ENCODE measurements around the gene MFSD6.
"Not testable (repeated sequence)": the region's sequence is repeated elsewhere in the genome, so short reads cannot be mapped to it uniquely, and the experiment has no call there.

MFSD6 gene

DNA sequence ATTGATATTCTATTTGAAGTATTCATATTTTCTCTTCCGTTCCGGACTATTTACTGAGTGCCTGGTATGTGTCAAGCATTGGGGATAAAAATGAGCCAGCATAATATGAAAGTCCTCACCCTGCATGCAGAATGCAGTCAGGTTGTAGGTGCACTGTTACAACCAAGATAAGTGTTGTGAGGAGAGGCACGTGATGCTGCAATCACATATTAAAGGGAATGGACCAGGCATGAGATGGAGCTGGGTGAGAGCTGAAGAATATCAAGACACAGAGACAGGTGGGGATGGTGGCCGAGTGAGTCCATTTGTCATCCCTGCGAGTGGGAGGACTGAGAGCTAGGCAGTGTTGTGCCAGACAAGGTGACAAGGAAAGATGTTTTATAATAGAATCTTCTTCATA is 52.3 kb downstream of the MFSD6 start:
- POLR2A ChIA-PET, result no interaction called here

DNA sequence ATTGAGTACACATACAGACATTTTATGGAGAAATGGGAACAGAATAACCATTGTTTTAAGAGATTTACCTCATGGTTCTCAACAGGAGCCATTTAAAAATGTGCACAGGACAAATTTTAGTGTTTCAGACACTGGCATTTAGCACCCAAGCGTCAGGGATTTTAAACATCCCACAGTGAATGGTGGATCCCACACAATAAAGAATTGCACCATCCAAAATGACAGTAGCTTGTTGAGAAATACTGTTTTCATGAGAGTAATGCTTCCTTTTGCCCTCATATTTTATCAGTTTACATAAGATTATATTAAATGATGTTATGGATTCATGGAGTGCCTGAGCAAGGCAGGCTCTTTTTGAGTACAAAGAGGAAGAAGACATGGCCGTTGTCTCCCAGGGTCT is 54.0 kb downstream of the MFSD6 start:
- CTCF ChIA-PET, result no interaction called here
- POLR2A ChIA-PET, result no interaction called here
- no peak for DNase-seq (ENCODE audit: low read depth, low spot score)
- H3K4me3 ChIP-seq (ENCODE audit: low read depth, low read length), result no peak overlapping the region
- TF ChIP-seq, protein P1, sequence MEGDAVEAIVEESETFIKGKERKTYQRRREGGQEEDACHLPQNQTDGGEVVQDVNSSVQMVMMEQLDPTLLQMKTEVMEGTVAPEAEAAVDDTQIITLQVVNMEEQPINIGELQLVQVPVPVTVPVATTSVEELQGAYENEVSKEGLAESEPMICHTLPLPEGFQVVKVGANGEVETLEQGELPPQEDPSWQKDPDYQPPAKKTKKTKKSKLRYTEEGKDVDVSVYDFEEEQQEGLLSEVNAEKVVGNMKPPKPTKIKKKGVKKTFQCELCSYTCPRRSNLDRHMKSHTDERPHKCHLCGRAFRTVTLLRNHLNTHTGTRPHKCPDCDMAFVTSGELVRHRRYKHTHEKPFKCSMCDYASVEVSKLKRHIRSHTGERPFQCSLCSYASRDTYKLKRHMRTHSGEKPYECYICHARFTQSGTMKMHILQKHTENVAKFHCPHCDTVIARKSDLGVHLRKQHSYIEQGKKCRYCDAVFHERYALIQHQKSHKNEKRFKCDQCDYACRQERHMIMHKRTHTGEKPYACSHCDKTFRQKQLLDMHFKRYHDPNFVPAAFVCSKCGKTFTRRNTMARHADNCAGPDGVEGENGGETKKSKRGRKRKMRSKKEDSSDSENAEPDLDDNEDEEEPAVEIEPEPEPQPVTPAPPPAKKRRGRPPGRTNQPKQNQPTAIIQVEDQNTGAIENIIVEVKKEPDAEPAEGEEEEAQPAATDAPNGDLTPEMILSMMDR (IDR thresholded peaks at IDR 0.05; ENCODE audit: insufficient read depth, low read length, missing control alignments), result no peak

More for the DNA sequence above, 52.3 kb downstream of the MFSD6 start:
- no peak for DNase-seq (ENCODE audit: low read depth, low spot score)
- CTCF ChIA-PET, result no interaction called here
- H3K4me3 ChIP-seq (ENCODE audit: low read depth, low read length), result no peak overlapping the region
- TF ChIP-seq, protein P1 (IDR thresholded peaks at IDR 0.05; ENCODE audit: insufficient read depth, low read length, missing control alignments), result no peak

DNA sequence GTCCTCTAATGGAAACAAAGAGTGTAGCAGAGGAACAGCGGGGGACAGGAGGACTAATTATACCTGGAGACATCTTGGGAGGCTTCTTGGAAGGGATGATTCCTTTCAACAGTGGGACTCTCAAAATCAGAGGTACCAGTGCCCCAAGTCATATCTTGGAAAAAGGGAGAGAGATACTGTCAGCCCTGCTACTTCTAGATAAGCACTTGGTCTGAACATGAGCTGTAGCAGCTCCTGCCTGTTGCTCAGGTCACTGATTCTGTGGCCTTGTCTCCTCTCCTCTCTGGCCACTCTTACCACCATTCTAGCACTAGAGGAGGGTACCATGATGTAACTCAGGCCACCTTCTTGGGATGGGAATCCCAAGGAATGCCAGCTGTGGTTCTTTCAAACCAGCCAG is 54.5 kb downstream of the MFSD6 start:
- TF ChIP-seq, protein P1 (IDR thresholded peaks at IDR 0.05; ENCODE audit: insufficient read depth, low read length, missing control alignments), result no peak
- no peak for DNase-seq (ENCODE audit: low read depth, low spot score)
- no peak overlapping the region for H3K4me3 ChIP-seq (ENCODE audit: low read depth, low read length)
- ChIA-PET POLR2A (no interaction called here), CTCF (no interaction called here)

DNA sequence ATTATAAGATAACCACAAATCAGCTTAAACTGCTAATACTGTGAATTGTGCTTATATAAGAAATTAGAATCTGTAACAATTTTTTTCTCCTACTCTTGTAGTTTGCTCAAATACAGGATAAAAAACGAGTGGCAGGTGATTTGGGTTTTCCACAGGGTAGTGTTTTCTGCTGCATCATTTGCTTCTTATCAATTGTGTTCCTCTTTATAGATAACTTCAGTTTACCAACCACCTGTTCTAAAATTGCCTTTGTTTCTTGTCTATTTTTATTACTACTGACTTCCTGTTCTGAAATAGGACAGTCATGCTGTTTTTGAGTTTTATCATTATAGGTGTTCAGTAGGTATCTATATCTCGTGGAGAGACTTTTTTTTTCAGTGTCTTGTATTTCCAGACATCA is 56.9 kb downstream of the MFSD6 start:
- no peak overlapping the region for H3K4me3 ChIP-seq (ENCODE audit: low read depth, low read length)
- ChIA-PET POLR2A (no interaction called here), CTCF (no interaction called here)
- DNase-seq (ENCODE audit: low read depth, low spot score), result no peak
- TF ChIP-seq, protein P1 (IDR thresholded peaks at IDR 0.05; ENCODE audit: insufficient read depth, low read length, missing control alignments), result no peak

DNA sequence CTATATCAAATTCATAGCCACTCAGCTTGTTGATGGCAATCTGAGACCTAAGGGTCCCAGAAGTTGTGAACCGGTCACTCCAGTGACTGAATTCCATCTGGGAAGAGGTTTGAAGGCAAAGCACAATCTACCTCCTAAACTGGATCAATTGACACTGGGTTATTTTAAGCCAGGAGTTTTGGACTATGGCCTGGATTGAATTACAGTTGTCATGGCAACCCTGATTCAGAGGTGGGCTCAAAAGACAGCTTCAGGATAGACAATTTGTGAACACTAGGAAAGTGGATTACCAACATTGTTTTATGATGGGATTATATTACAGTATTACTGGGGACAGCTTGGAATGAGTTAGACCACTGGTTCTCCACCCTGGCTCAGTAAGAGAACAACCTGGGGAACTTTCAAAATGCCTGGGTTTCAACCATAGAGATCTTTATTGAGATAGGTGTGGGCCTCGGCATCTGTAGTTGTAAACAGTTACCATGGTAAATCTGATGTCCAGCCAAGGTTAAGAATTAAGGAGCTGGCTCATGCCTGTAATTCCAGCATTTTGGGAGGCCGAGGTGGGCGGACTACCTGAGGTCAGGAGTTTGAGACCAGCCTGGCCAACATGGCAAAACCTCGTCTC is 58.8 kb downstream of the MFSD6 start:
- TF ChIP-seq, protein P1 (IDR thresholded peaks at IDR 0.05; ENCODE audit: insufficient read depth, low read length, missing control alignments), result no peak
- DNase-seq (ENCODE audit: low read depth, low spot score), result no peak
- H3K4me3 ChIP-seq (ENCODE audit: low read depth, low read length), result no peak overlapping the region
- ChIA-PET CTCF (interaction anchor here (1.0 kb wide), 1 partner anchor 146 kb away, joined by 3 read pairs; no protein-coding TSS in a partner anchor), POLR2A (no interaction called here)

DNA sequence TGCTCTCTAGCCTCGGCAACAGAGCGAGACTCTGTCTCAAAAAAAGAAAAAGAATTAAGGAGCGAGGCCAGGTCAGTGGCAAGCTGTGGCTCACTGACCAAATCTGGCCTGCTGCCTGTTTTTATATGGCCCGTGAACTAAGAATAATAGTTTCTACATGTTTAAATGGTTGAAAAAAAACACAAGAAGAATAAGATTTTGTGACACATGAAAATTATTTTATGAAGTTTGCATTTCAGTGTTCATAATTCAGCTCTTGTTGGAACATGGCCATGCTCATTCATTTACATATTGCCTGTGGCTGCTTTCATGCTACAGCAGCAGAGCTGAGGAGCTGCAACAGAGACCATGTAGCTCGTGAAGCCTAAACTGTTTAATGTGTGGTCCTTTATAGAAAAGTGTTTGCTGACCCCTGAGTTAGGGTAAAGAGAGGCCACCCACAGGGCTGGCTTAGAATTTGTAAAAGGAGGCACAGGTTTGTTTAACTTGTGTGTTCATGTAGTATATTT is 59.5 kb downstream of the MFSD6 start:
- ChIA-PET POLR2A (no interaction called here), CTCF (interaction anchor here (0.6 to 1.0 kb wide), 2 partner anchors 147 to 189 kb away, joined by 3 read pairs; no protein-coding TSS in a partner anchor)
- no peak overlapping the region for H3K4me3 ChIP-seq (ENCODE audit: low read depth, low read length)
- TF ChIP-seq, protein P1 (IDR thresholded peaks at IDR 0.05; ENCODE audit: insufficient read depth, low read length, missing control alignments), result no peak
- DNase-seq (ENCODE audit: low read depth, low spot score), result no peak

DNA sequence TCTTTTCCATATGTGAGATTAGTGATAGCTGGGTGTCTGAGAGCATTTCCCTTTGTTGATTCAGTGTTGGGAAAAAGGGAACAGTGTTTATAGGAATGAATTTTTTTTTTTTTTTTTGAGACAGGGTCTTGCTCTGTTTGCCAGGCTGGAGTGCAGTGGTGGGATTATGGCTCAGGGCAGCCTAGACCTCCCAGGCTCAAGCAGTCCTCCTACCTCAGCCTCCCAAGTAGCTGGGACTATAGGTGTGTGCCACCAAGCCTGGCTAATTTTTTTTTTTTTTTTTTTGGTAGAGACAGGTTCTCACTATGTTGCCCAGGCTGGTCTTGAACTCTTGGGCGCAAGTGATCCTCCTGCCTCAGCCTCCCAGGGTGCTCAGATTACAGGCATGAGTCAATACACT is 60.2 kb downstream of the MFSD6 start:
- CTCF ChIA-PET, result interaction anchor here (0.6 kb wide), 1 partner anchor 188 kb away, joined by 3 read pairs; no protein-coding TSS in a partner anchor
- POLR2A ChIA-PET, result not testable (repeated sequence)

More for the DNA sequence above, 60.2 kb downstream of the MFSD6 start:
- not testable (repeated sequence) for DNase-seq (ENCODE audit: low read depth, low spot score); H3K4me3 ChIP-seq (ENCODE audit: low read depth, low read length)

Data from AG04449 (cell line).